GM10248 (cell line): ENCODE data around the gene SLCO2B1.

Experiments used
- CTCF ChIA-PET: fragments of 300-600 bp; sonication (Branson Sonifier 250); formaldehyde crosslinking; extraction: SDS; loops from one replicate; lab custom pipeline; 2021; ENCODE audit warnings: antibody characterized with exemption; lab: Yijun Ruan, JAX
- POLR2A ChIA-PET: fragments of 350-650 bp; sonication (Branson Sonifier 250); formaldehyde crosslinking; extraction: SDS; loops from one replicate; lab custom pipeline; 2020; ENCODE audit warnings: antibody characterized with exemption; lab: Yijun Ruan, JAX
- DNase-seq: peaks from one replicate; pipeline ENCODE4 v3.0.0; 2012; ENCODE audit errors: extremely low spot score
- TF ChIP-seq, protein P1 (sequence below): IDR thresholded peaks from 2 replicates; pipeline ENCODE4 v1.5.1; 2012; ENCODE audit warnings: mild to moderate bottlenecking, low read depth; ENCODE audit errors: extremely low read depth, missing control alignments, control extremely low read depth

SLCO2B1 gene

DNA sequence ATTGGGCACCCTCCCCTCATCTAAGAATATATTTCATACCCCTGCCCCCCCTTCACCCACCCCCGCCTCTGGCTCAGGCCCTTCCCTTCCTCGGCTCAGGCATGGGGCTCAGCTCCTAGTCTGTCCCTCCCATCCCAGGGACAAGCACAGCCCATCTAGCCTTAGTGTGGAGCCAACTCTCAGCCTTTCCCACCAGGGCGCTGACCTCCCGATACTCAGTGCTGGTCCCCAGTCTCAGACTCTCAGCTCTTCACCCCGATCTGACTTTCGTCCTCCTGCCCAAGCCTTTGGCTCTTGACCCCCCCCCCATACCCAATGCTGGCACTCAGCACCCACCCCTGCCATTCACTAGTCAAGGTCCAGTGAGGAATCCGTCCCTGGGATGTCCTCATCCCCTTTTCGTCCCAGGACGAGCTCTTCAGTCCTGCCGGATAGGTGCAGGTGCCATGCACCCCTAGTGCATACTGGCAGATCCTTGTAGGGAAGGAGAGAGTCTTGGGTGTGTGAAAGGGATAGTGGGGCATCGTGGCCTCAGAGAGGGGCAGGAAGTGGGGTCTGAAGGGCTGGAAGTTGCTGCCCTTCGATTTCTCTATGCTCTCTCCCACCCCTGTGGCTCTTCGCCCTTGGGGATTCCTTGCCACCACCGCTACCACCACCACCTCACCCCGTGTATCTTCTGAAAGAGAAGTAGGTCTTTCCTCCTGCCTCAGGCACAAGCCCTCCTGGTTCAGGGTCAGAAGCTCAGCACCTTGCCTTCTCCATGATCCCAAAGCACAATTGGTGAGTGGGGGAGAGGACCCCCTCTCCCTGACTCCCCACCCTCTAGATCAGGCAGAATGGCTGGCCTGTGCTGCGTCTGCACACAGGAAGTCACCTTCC lies 92.1 kb downstream of the SLCO2B1 start:
- no peak for DNase-seq
- POLR2A ChIA-PET = no interaction called here
- TF ChIP-seq, protein P1, sequence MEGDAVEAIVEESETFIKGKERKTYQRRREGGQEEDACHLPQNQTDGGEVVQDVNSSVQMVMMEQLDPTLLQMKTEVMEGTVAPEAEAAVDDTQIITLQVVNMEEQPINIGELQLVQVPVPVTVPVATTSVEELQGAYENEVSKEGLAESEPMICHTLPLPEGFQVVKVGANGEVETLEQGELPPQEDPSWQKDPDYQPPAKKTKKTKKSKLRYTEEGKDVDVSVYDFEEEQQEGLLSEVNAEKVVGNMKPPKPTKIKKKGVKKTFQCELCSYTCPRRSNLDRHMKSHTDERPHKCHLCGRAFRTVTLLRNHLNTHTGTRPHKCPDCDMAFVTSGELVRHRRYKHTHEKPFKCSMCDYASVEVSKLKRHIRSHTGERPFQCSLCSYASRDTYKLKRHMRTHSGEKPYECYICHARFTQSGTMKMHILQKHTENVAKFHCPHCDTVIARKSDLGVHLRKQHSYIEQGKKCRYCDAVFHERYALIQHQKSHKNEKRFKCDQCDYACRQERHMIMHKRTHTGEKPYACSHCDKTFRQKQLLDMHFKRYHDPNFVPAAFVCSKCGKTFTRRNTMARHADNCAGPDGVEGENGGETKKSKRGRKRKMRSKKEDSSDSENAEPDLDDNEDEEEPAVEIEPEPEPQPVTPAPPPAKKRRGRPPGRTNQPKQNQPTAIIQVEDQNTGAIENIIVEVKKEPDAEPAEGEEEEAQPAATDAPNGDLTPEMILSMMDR = no peak
- CTCF ChIA-PET = interaction anchor here (0.8 to 17.1 kb wide), 25 partner anchors 7 to 842 kb away, joined by 3 to 496 read pairs (median 7); partner anchors contain the start of gene SLCO2B1

- POLR2A ChIA-PET = interaction anchor here (0.5 kb wide), 1 partner anchor 1534 kb away, joined by 3 read pairs; no protein-coding TSS in a partner anchor
- TF ChIP-seq, protein P1 = no peak
- DNase-seq = no peak
- CTCF ChIA-PET = interaction anchor here (0.8 to 17.1 kb wide), 7 partner anchors 13 to 314 kb away, joined by 3 to 496 read pairs (median 6); partner anchors contain the start of gene SLCO2B1
Measured at GRCh38 chr11:75244052-75244814, 93.3 kb downstream of the SLCO2B1 start.

DNA sequence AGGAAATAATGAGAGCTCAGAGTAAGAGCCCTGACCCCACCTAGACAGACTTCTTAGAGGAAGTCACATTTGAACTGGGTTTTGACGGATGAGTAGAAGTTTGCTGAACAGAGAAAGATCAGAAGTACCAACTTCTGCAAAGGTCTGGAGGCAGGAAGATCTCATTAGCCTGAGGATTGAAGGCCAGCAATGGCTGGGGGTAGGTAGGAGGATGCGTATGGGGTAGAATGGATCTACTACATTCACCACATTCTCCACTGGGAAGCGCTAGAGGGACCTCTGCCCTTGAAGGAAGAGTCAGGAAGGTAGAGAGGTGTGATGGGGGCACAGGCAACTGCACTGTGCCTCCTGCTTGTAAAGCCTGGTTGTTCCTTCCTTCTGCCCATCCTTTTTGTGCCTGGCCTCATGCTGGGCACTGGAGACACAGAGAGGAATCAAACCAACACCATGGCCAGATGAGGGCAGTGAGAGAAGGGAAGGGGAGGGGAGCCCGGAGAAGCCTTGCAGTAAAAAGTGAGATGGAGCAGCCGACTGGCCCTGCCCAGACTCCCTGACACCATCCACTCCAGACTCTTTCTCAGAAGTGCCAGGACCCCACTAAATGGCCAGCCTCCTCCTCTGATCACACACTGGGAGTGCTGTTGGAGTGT lies 94.6 kb downstream of the SLCO2B1 start:
- DNase-seq = no peak
- TF ChIP-seq, protein P1 = no peak
- ChIA-PET CTCF (interaction anchor here (1.2 to 17.1 kb wide), 6 partner anchors 9 to 316 kb away, joined by 3 to 496 read pairs (median 3); partner anchors contain the start of gene SLCO2B1), POLR2A (no interaction called here)

GRCh38 chr11:75246006-75246670 lies 95.2 kb downstream of the SLCO2B1 start:
- CTCF ChIA-PET = interaction anchor here (1.0 to 17.1 kb wide), 5 partner anchors 9 to 317 kb away, joined by 3 to 496 read pairs (median 3); partner anchors contain the start of gene SLCO2B1
- POLR2A ChIA-PET = no interaction called here
- DNase-seq = no peak
- TF ChIP-seq, protein P1 = no peak

- ChIA-PET POLR2A (no interaction called here), CTCF (interaction anchor here (0.7 to 17.1 kb wide), 9 partner anchors 9 to 224 kb away, joined by 3 to 496 read pairs (median 4); partner anchors contain the start of gene SLCO2B1)
- no peak for DNase-seq
- TF ChIP-seq, protein P1 = no peak
Measured at GRCh38 chr11:75246671-75247350, 95.9 kb downstream of the SLCO2B1 start.
